OCI-LY7 (cell line): ENCODE data around the gene CAVIN3. TPM values are rescaled to one million over a fixed set of nuclear protein-coding genes. Genes with fewer than 3 reads are reported as not detected.
A peak's percentile ranks its signal among the peaks of the same experiment; 100 is the strongest.

Source experiments
- BruUV-seq: library from RNA; stranded (reverse); fragments of 400-500 nt; replicated peaks from 2 replicates; lab custom pipeline; 2021; lab: Mats Ljungman, UMichigan
- CTCF ChIA-PET: fragments of 300-600 bp; sonication (Branson Sonifier 250); formaldehyde crosslinking; loops from one replicate; lab custom pipeline; 2022; ENCODE audit warnings: antibody characterized with exemption; ENCODE audit not compliant: unreplicated experiment; lab: Charles Lee
- POLR2A ChIA-PET: fragments of 300-600 bp; sonication (Branson Sonifier 250); formaldehyde crosslinking; loops from one replicate; lab custom pipeline; 2022; ENCODE audit warnings: antibody characterized with exemption; lab: Charles Lee
- DNase-seq: peaks from one replicate; pipeline ENCODE4 v3.0.0-alpha.2; 2015; ENCODE audit warnings: low spot score
- H2AFZ ChIP-seq: fragments of 200-600 bp; sonication (generic), shearing (Covaris generic); 2 replicates; pipeline ENCODE4 v1.6.1; 2014; ENCODE audit warnings: mild to moderate bottlenecking, antibody characterized with exemption, low read length, moderate library complexity
- H3K27ac ChIP-seq: fragments of 200-600 bp; sonication (generic); 2 replicates; pipeline ENCODE4 v1.5.1; 2014; ENCODE audit warnings: mixed run types, low read depth, mild to moderate bottlenecking, moderate library complexity, low read length, inconsistent platforms; ENCODE audit not compliant: poor library complexity, severe bottlenecking
- H3K36me3 ChIP-seq: fragments of 200-600 bp; sonication (generic); 2 replicates; pipeline ENCODE4 v1.6.1; 2014; ENCODE audit warnings: mild to moderate bottlenecking, antibody characterized with exemption, low read length, moderate library complexity, mixed read lengths; ENCODE audit not compliant: insufficient read depth
- H3K4me1 ChIP-seq: fragments of 200-600 bp; sonication (generic); 2 replicates; pipeline ENCODE4 v1.5.1; 2014; ENCODE audit warnings: mild to moderate bottlenecking, low read length; ENCODE audit not compliant: insufficient read depth, poor library complexity, severe bottlenecking
- H3K4me2 ChIP-seq: fragments of 200-600 bp; sonication (generic); 2 replicates; pipeline ENCODE4 v1.6.1; 2014; ENCODE audit warnings: mild to moderate bottlenecking, low read length
- H3K4me3 ChIP-seq: fragments of 200-600 bp; sonication (generic); 2 replicates; pipeline ENCODE4 v1.5.1; 2014; ENCODE audit warnings: mild to moderate bottlenecking, low read depth, low read length; ENCODE audit not compliant: poor library complexity, severe bottlenecking
- H3K79me2 ChIP-seq: fragments of 200-600 bp; sonication (generic); 2 replicates; pipeline ENCODE4 v1.6.1; 2016; ENCODE audit warnings: low read depth, mild to moderate bottlenecking, low read length, moderate library complexity, mixed read lengths; ENCODE audit not compliant: insufficient read depth
- H3K9me2 ChIP-seq: fragments of 200-600 bp; sonication (generic); 2 replicates; pipeline ENCODE4 v1.6.1; 2016; ENCODE audit warnings: mild to moderate bottlenecking, low read length, mixed read lengths; ENCODE audit not compliant: insufficient read depth
- H3K9me3 ChIP-seq: fragments of 200-600 bp; sonication (generic); 2 replicates; pipeline ENCODE4 v1.6.1; 2014; ENCODE audit warnings: mild to moderate bottlenecking, mixed run types, low read length, mixed read lengths
- H4K20me1 ChIP-seq: fragments of 200-600 bp; sonication (generic); 2 replicates; pipeline ENCODE4 v1.6.1; 2014; ENCODE audit warnings: mild to moderate bottlenecking, antibody characterized with exemption, low read length, moderate library complexity, mixed read lengths; ENCODE audit not compliant: insufficient read depth
- EZH2phosphoT487 ChIP-seq: fragments of 200-600 bp; sonication (generic); IDR thresholded peaks from 2 replicates; pipeline ENCODE4 v1.6.1; 2018; ENCODE audit warnings: low read depth, borderline replicate concordance, mild to moderate bottlenecking, mixed run types, antibody characterized with exemption, low read length, moderate library complexity, mixed read lengths
- intact Hi-C: fragments of 100-400 bp; cut with micrococcal nuclease; formaldehyde crosslinking; loops from one replicate; pipeline ENCODE4 v1.10.0; 2022; ENCODE audit not compliant: unreplicated experiment
- total RNA-seq, 2 experiments: library from RNA; depleted of rRNA in 1 of 2; stranded (reverse); fragments of >200 nt in 1 of 2; shearing (Covaris generic) in 1 of 2; gene quantifications; 2 replicates each; pipeline ENCODE4 v1.2.3, GENCODE V29; 2014 to 2022
- TF ChIP-seq, protein P1 (sequence below): fragments of 200-600 bp; sonication (generic); conservative IDR thresholded peaks from 2 replicates; pipeline ENCODE4 v1.5.1; 2014; ENCODE audit warnings: mild to moderate bottlenecking, antibody characterized with exemption, low read length, moderate library complexity, mixed read lengths

The CAVIN3 gene
- total RNA-seq, 2 experiments from 2014 or later, result not detected

DNA sequence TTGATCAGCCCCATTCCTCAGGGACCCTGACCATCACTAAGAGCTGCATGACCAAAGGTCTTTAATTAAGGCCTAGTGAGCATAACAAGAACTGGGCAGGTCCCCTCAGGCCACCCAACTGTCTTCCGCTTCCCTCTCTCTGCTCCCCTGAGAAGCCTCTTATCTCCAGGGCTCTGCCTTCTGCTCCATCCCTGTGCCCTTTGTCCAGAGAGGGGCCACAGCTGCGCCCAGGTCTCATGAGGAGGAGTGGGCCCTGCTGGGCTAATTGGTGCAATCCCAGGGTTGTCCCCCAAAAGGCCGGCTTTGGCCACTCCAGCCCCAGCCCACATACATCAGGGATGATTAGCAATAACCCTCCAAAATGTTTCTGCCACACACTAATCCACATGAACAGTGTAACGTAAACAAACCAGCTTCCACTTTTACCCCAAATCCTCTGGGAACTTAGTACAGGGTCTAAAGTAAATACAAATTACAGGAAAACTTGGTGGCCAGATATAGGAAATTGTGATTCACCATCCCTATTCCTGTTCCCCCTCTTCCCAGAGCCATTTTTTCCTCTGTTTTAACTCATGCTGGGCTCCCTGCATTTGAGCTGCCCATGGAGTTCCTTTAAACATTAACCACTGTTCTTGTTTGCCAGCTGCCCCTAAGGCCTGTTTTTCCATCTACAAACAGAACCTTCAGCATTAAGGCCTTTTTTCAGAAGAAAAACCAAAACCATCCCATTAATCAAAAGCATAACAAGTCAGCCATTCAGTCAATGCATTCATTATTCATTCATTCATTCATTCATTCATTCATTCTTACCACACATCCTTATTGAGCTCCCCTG, 34.6 kb upstream of the CAVIN3 start:
- BruUV-seq, result no TSS peak
- intact Hi-C loops, result loop anchor here (5.0 kb wide), 1 partner anchor 58 kb away; no protein-coding TSS in a partner anchor
- no peak for TF ChIP-seq EZH2phosphoT487
- TF ChIP-seq, protein P1, sequence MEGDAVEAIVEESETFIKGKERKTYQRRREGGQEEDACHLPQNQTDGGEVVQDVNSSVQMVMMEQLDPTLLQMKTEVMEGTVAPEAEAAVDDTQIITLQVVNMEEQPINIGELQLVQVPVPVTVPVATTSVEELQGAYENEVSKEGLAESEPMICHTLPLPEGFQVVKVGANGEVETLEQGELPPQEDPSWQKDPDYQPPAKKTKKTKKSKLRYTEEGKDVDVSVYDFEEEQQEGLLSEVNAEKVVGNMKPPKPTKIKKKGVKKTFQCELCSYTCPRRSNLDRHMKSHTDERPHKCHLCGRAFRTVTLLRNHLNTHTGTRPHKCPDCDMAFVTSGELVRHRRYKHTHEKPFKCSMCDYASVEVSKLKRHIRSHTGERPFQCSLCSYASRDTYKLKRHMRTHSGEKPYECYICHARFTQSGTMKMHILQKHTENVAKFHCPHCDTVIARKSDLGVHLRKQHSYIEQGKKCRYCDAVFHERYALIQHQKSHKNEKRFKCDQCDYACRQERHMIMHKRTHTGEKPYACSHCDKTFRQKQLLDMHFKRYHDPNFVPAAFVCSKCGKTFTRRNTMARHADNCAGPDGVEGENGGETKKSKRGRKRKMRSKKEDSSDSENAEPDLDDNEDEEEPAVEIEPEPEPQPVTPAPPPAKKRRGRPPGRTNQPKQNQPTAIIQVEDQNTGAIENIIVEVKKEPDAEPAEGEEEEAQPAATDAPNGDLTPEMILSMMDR, result no peak
- H3K79me2 ChIP-seq, result no peaks in the 10 kb centered on the region
- H4K20me1 ChIP-seq, result no peaks in the 10 kb centered on the region
- no peak for DNase-seq
- no peaks in the 10 kb centered on the region for H3K36me3 ChIP-seq
- no peaks in the 10 kb centered on the region for H3K4me1 ChIP-seq
- no peak overlapping the region for H3K4me3 ChIP-seq
- H2AFZ ChIP-seq, result no peak overlapping the region
- H3K4me2 ChIP-seq, result no peak overlapping the region
- ChIA-PET POLR2A (interaction anchor here (0.5 to 0.9 kb wide), 3 partner anchors 24 to 328 kb away, joined by 3 to 7 read pairs (median 3); no protein-coding TSS in a partner anchor), CTCF (interaction anchor here (1.3 to 2.0 kb wide), 2 partner anchors 8 to 48 kb away, joined by 3 to 8 read pairs; no protein-coding TSS in a partner anchor)
- H3K27ac ChIP-seq, result no peak overlapping the region
- H3K9me3 ChIP-seq, result no peaks in the 10 kb centered on the region
- no peaks in the 10 kb centered on the region for H3K9me2 ChIP-seq

DNA sequence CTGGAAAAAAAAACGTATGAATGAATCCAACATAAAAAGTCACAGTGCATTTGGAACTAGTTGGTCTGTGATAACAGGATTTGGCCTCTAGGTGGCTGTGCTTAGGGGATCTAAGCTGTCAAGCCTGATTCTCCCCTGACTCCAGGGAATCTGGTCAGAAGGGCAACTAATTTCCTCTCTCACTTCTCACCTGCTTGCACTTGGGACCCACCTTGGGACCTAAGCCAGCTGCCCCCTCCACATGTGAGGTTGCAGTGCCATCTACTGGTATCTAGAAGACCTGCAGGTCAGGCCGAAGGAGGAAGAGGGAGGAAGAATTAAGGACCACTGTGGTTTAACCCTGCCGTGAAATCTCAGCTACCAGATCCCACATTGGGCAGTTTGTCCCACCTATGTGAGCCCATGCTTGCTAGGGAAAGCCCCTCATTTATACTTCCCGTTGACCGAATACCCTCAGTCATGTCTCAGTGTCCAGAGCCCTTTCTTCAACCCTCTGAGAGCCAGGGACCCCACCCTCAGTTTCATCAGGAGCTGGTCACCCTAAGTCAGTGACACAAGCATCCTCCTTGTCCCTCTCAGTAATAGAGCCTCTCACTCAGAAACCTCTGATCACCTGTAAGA, 33.2 kb upstream of the CAVIN3 start:
- POLR2A ChIA-PET, result interaction anchor here (0.6 to 1.0 kb wide), 2 partner anchors 29 to 103 kb away, joined by 3 to 7 read pairs; no protein-coding TSS in a partner anchor

More for the DNA sequence above, 33.2 kb upstream of the CAVIN3 start:
- H2AFZ ChIP-seq, result no peak overlapping the region
- H3K27ac ChIP-seq, result no peak overlapping the region
- H3K79me2 ChIP-seq, result no peaks in the 10 kb centered on the region
- peak; percentile 78 for DNase-seq
- H3K9me3 ChIP-seq, result no peaks in the 10 kb centered on the region
- intact Hi-C loops, result loop anchor here (1.0 to 5.0 kb wide), 4 partner anchors 56 to 361 kb away; no protein-coding TSS in a partner anchor
- no TSS peak for BruUV-seq
- no peaks in the 10 kb centered on the region for H3K9me2 ChIP-seq
- H3K4me1 ChIP-seq, result no peaks in the 10 kb centered on the region
- H3K4me3 ChIP-seq, result no peak overlapping the region
- no peak overlapping the region for H3K4me2 ChIP-seq
- TF ChIP-seq EZH2phosphoT487, result no peak
- TF ChIP-seq, protein P1, result peak; percentile 99
- H3K36me3 ChIP-seq, result no peaks in the 10 kb centered on the region
- H4K20me1 ChIP-seq, result no peaks in the 10 kb centered on the region
- CTCF ChIA-PET, result interaction anchor here (0.5 to 2.0 kb wide), 4 partner anchors 9 to 52 kb away, joined by 3 to 8 read pairs (median 4); partner anchors contain the start of gene SMPD1
